Fibroblast of skin of left biceps (primary cell): ENCODE results near the gene PDCD1.
"Not testable (repeated sequence)": the region's sequence is repeated elsewhere in the genome, so short reads cannot be mapped to it uniquely, and the experiment has no call there.

ENCODE experiments used
- DNase-seq, 2 experiments: peaks; one replicate each; pipeline ENCODE4 v3.0.0-alpha.2; 2013; ENCODE audit warnings: low read depth in 2 of 2

Gene PDCD1

GRCh38 chr2:241877989-241878970 lies 19.6 kb upstream of the PDCD1 start:
- peak; percentile 37 to 42 for DNase-seq

- no peak for DNase-seq
Measured at GRCh38 chr2:241877197-241877685, 18.5 kb upstream of the PDCD1 start.

GRCh38 chr2:241876528-241877196 lies 18.0 kb upstream of the PDCD1 start:
- no peak for DNase-seq

- DNase-seq: not testable (repeated sequence)
Measured at GRCh38 chr2:241875754-241876527, 17.2 kb upstream of the PDCD1 start.

- no peak for DNase-seq
Measured at GRCh38 chr2:241874277-241874925, 15.7 kb upstream of the PDCD1 start.

GRCh38 chr2:241873803-241874110 lies 15.1 kb upstream of the PDCD1 start:
- no peak for DNase-seq

- no peak for DNase-seq
Measured at GRCh38 chr2:241873081-241873802, 14.5 kb upstream of the PDCD1 start.

GRCh38 chr2:241872313-241872642 lies 13.6 kb upstream of the PDCD1 start:
- no peak for DNase-seq

- no peak for DNase-seq
Measured at GRCh38 chr2:241871538-241872312, 13.0 kb upstream of the PDCD1 start.

GRCh38 chr2:241870611-241871537 lies 12.2 kb upstream of the PDCD1 start:
- DNase-seq: no peak

GRCh38 chr2:241870081-241870541 lies 11.4 kb upstream of the PDCD1 start:
- DNase-seq: no peak

- DNase-seq: no peak
Measured at GRCh38 chr2:241869087-241869961, 10.6 kb upstream of the PDCD1 start, which contains the start of gene RTP5. Gene RTP5 (plus strand): TSS chr2:241869729. CDS start chr2:241869757, 28 bp downstream.

GRCh38 chr2:241868661-241869081 lies 10.0 kb upstream of the PDCD1 start:
- DNase-seq: no peak

GRCh38 chr2:241867776-241868420 lies 9.2 kb upstream of the PDCD1 start:
- no peak for DNase-seq

GRCh38 chr2:241866790-241867645 lies 8.3 kb upstream of the PDCD1 start:
- no peak for DNase-seq
